H9 (cell line): ENCODE results near the gene ZNF813. TPM values are rescaled to one million over a fixed set of nuclear protein-coding genes. Genes with fewer than 3 reads are reported as not detected.

Source experiments
- DNase-seq: peaks from one replicate; pipeline ENCODE4 v3.0.0-alpha.2; 2017
- H2AFZ ChIP-seq: one replicate; pipeline ENCODE4 v1.6.1; 2013; ENCODE audit warnings: mild to moderate bottlenecking, low read length, control low read depth, moderate library complexity
- H2AK5ac ChIP-seq: 2 replicates; pipeline ENCODE4 v1.6.1; 2013; ENCODE audit warnings: low read length, control low read depth, mixed read lengths; ENCODE audit not compliant: insufficient read length
- H2BK120ac ChIP-seq: one replicate; pipeline ENCODE4 v1.6.1; 2013; ENCODE audit warnings: low read depth, mild to moderate bottlenecking, low read length, control low read depth, inconsistent platforms; ENCODE audit not compliant: poor library complexity, severe bottlenecking
- H2BK12ac ChIP-seq: 2 replicates; pipeline ENCODE4 v1.6.1; 2013; ENCODE audit warnings: low read length, control low read depth, mixed read lengths, low read depth; ENCODE audit not compliant: insufficient read length
- H2BK15ac ChIP-seq: 2 replicates; pipeline ENCODE4 v1.6.1; 2013; ENCODE audit warnings: low read depth, low read length, control low read depth
- H2BK20ac ChIP-seq: one replicate; pipeline ENCODE4 v1.6.1; 2013; ENCODE audit warnings: low read depth, mild to moderate bottlenecking, low read length, control low read depth, inconsistent platforms; ENCODE audit not compliant: poor library complexity, severe bottlenecking
- H2BK5ac ChIP-seq: 2 replicates; pipeline ENCODE4 v1.6.1; 2013; ENCODE audit warnings: low read length, control low read depth, mixed read lengths; ENCODE audit not compliant: insufficient read length
- H3K14ac ChIP-seq: 2 replicates; pipeline ENCODE4 v1.6.1; 2013; ENCODE audit warnings: low read length, control low read depth; ENCODE audit not compliant: insufficient read depth
- H3K18ac ChIP-seq: 2 replicates; pipeline ENCODE4 v1.6.1; 2013; ENCODE audit warnings: low read depth, mild to moderate bottlenecking, mixed read lengths, low read length, control low read depth; ENCODE audit not compliant: insufficient read length
- H3K23ac ChIP-seq: 2 replicates; pipeline ENCODE4 v1.6.1; 2013; ENCODE audit warnings: low read length, control low read depth, mixed read lengths, low read depth; ENCODE audit not compliant: insufficient read length
- H3K23me2 ChIP-seq: 2 replicates; pipeline ENCODE4 v1.6.1; 2013; ENCODE audit warnings: low read depth, mild to moderate bottlenecking, mixed read lengths, low read length, control low read depth; ENCODE audit not compliant: insufficient read length, poor library complexity, severe bottlenecking
- H3K27ac ChIP-seq: 2 replicates; pipeline ENCODE4 v1.5.1; 2013; ENCODE audit warnings: low read length, control low read depth, mixed read lengths, low read depth; ENCODE audit not compliant: insufficient read length
- H3K27me3 ChIP-seq: 2 replicates; pipeline ENCODE4 v1.6.1; 2013; ENCODE audit warnings: low read length, control low read depth, inconsistent platforms; ENCODE audit not compliant: insufficient read depth
- H3K4ac ChIP-seq: 2 replicates; pipeline ENCODE4 v1.6.1; 2013; ENCODE audit warnings: low read depth, mild to moderate bottlenecking, control low read depth, inconsistent platforms, low read length, moderate library complexity
- H3K4me1 ChIP-seq: 2 replicates; pipeline ENCODE4 v1.6.1; 2013; ENCODE audit warnings: low read length, control low read depth, inconsistent platforms; ENCODE audit not compliant: insufficient read depth
- H3K4me2 ChIP-seq: 2 replicates; pipeline ENCODE4 v1.6.1; 2013; ENCODE audit warnings: low read length, control low read depth, mixed read lengths; ENCODE audit not compliant: insufficient read length, insufficient read depth
- H3K56ac ChIP-seq: 2 replicates; pipeline ENCODE4 v1.6.1; 2013; ENCODE audit warnings: low read depth, mild to moderate bottlenecking, mixed read lengths, low read length, control low read depth; ENCODE audit not compliant: insufficient read length
- H3K79me1 ChIP-seq: 2 replicates; pipeline ENCODE4 v1.6.1; 2013; ENCODE audit warnings: low read depth, mild to moderate bottlenecking, moderate library complexity, low read length, control low read depth, inconsistent platforms; ENCODE audit not compliant: insufficient read depth, poor library complexity, severe bottlenecking
- H3K79me2 ChIP-seq: 2 replicates; pipeline ENCODE4 v1.6.1; 2013; ENCODE audit warnings: low read length, control low read depth, inconsistent platforms; ENCODE audit not compliant: insufficient read depth
- H3K9ac ChIP-seq: 2 replicates; pipeline ENCODE4 v1.6.1; 2013; ENCODE audit warnings: low read length, control low read depth, mixed read lengths; ENCODE audit not compliant: insufficient read length; ENCODE audit errors: extremely low read depth
- H3K9me3 ChIP-seq: one replicate; pipeline ENCODE4 v1.6.1; 2013; ENCODE audit warnings: low read depth, low read length, inconsistent platforms; ENCODE audit not compliant: control insufficient read depth
- H3T11ph ChIP-seq: one replicate; pipeline ENCODE4 v1.6.1; 2013; ENCODE audit warnings: mild to moderate bottlenecking, low read length, control low read depth, inconsistent platforms
- H4K20me1 ChIP-seq: one replicate; pipeline ENCODE4 v1.6.1; 2013; ENCODE audit not compliant: control insufficient read depth, insufficient read length, insufficient read depth
- H4K5ac ChIP-seq: 2 replicates; pipeline ENCODE4 v1.6.1; 2013; ENCODE audit warnings: low read depth, mild to moderate bottlenecking, mixed read lengths, low read length, control low read depth; ENCODE audit not compliant: insufficient read length
- H4K8ac ChIP-seq: replicated peaks from 2 replicates; pipeline ENCODE4 v1.6.1; 2013; ENCODE audit warnings: low read length, control low read depth, mixed read lengths, low read depth; ENCODE audit not compliant: insufficient read length
- H4K91ac ChIP-seq: 2 replicates; pipeline ENCODE4 v1.6.1; 2013; ENCODE audit warnings: low read depth, mild to moderate bottlenecking, moderate library complexity, mixed read lengths, low read length, control low read depth; ENCODE audit not compliant: insufficient read length
- H3K27ac Mint-ChIP-seq, 3 experiments: 2 replicates in 2 of 3; 3 replicates in 1 of 3; pipeline ENCODE4 v1.8.0; 2020 to 2021; ENCODE audit warnings: mixed read lengths in 3 of 3, mild to moderate bottlenecking in 1 of 3, moderate library complexity in 1 of 3
- H3K27me3 Mint-ChIP-seq: 2 replicates; pipeline ENCODE4 v1.8.0; 2021; ENCODE audit warnings: low read depth, mild to moderate bottlenecking, moderate library complexity, mixed read lengths
- H3K36me3 Mint-ChIP-seq, 3 experiments: 2 replicates in 2 of 3; 3 replicates in 1 of 3; pipeline ENCODE4 v1.8.0; 2020 to 2021; ENCODE audit warnings: low read depth in 3 of 3, mixed read lengths in 3 of 3; ENCODE audit not compliant: insufficient read depth in 1 of 3
- H3K4me1 Mint-ChIP-seq, 2 experiments: 2 replicates each; pipeline ENCODE4 v1.8.0; 2020; ENCODE audit warnings: mixed read lengths in 2 of 2
- H3K4me3 Mint-ChIP-seq, 2 experiments: 2 replicates in 1 of 2; 3 replicates in 1 of 2; pipeline ENCODE4 v1.8.0; 2020 to 2021; ENCODE audit warnings: mild to moderate bottlenecking in 2 of 2, mixed read lengths in 2 of 2, moderate library complexity in 1 of 2
- H3K9me3 Mint-ChIP-seq, 2 experiments: 2 replicates in 1 of 2; 3 replicates in 1 of 2; pipeline ENCODE4 v1.8.0; 2020; ENCODE audit warnings: mild to moderate bottlenecking in 2 of 2, mixed read lengths in 2 of 2, moderate library complexity in 1 of 2
- CTCF ChIP-seq: fragments of 200-600 bp; sonication (generic); conservative IDR thresholded peaks from 3 replicates; pipeline ENCODE4 v1.8.0; 2021; ENCODE audit warnings: antibody characterized with exemption, mild to moderate bottlenecking
- WGBS: extraction: QIAGEN DNeasy Blood & Tissue Kit; methylation state at CpG from one replicate; pipeline ENCODE4 v1.1.7; 2013; ENCODE audit warnings: missing lambda C conversion rate, low lambda C conversion rate, mixed read lengths; ENCODE audit not compliant: insufficient read length; ENCODE audit errors: extremely low coverage; 5-methylcytosine and 5-hydroxymethylcytosine counted together
- total RNA-seq: library from RNA; stranded (reverse); gene quantifications from 2 replicates; pipeline ENCODE4 v1.2.1, GENCODE V29; 2021

ZNF813 gene
- total RNA-seq, 1 experiment from 2014 or later = 17.3 TPM

GRCh38 chr19:53530622-53531021 is 63.1 kb downstream of the ZNF813 start:
- no peak overlapping the region for H3K27ac ChIP-seq
- H3T11ph ChIP-seq = no peak overlapping the region
- H3K79me1 ChIP-seq = peaks cover 5% of the 10 kb centered on the region
- H3K23me2 ChIP-seq = peaks cover 3% of the 10 kb centered on the region
- no peaks in the 10 kb centered on the region; the same call in 1 of the 2 replicates for H3K79me2 ChIP-seq
- Mint-ChIP-seq H3K27ac (no peak overlapping the region), H3K4me1 (no peaks in the 10 kb centered on the region), H3K9me3 (peaks cover 6 to 7% of the 10 kb centered on the region in 2 experiments; a peak in 4 of 5 replicates), H3K27me3 (no peaks in the 10 kb centered on the region), H3K4me3 (no peak overlapping the region), H3K36me3 (peaks cover 17 to 46% (median 38%) of the 10 kb centered on the region in 3 experiments)
- H3K18ac ChIP-seq = no peak overlapping the region
- no peak overlapping the region for H3K4ac ChIP-seq
- no peak for DNase-seq
- no peaks in the 10 kb centered on the region for H3K27me3 ChIP-seq
- no peaks in the 10 kb centered on the region for H4K20me1 ChIP-seq
- no peak overlapping the region for H2AK5ac ChIP-seq
- no peak overlapping the region for H4K5ac ChIP-seq
- H3K4me2 ChIP-seq = no peak overlapping the region
- H2BK15ac ChIP-seq = no peak overlapping the region
- H3K56ac ChIP-seq = no peak overlapping the region
- no peak overlapping the region for H3K23ac ChIP-seq
- no CpG with 5 or more reads among the region's 8 CpGs for WGBS
- H4K91ac ChIP-seq = no peak overlapping the region
- H3K9me3 ChIP-seq = no peaks in the 10 kb centered on the region
- TF ChIP-seq CTCF = no peak
- no peak overlapping the region for H2AFZ ChIP-seq
- H2BK12ac ChIP-seq = no peak overlapping the region
- H2BK120ac ChIP-seq = no peak overlapping the region
- H2BK5ac ChIP-seq = no peak overlapping the region
- no peak overlapping the region for H2BK20ac ChIP-seq
- no peak overlapping the region for H4K8ac ChIP-seq
- no peaks in the 10 kb centered on the region for H3K4me1 ChIP-seq
- no peak overlapping the region for H3K14ac ChIP-seq
- H3K9ac ChIP-seq = no peak overlapping the region
